Duodenal mucosa (tissue), 2 donors: ENCODE measurements around the gene RIPOR3.

ENCODE experiments used
- H3K27ac ChIP-seq: one replicate; pipeline ENCODE4 v1.7.0; 2013; ENCODE audit warnings: low read depth, low read length
- H3K27me3 ChIP-seq, 2 donors: one replicate each; pipeline ENCODE4 v1.7.0; 2013; ENCODE audit warnings: low read length in 2 of 2, control low read depth in 1 of 2; ENCODE audit not compliant: insufficient read depth in 2 of 2, control insufficient read depth in 1 of 2
- H3K36me3 ChIP-seq, 2 donors: one replicate each; pipeline ENCODE4 v1.7.0; 2013; ENCODE audit warnings: low read length in 2 of 2, control low read depth in 1 of 2; ENCODE audit not compliant: insufficient read depth in 2 of 2, control insufficient read depth in 1 of 2
- H3K4me1 ChIP-seq, 2 donors: one replicate each; pipeline ENCODE4 v1.7.0; 2013; ENCODE audit warnings: low read length in 2 of 2, control low read depth in 1 of 2; ENCODE audit not compliant: insufficient read depth in 2 of 2, control insufficient read depth in 1 of 2
- H3K4me3 ChIP-seq, 2 donors: one replicate each; pipeline ENCODE4 v1.7.0; 2013; ENCODE audit warnings: low read length in 2 of 2, low read depth in 1 of 2
- H3K9ac ChIP-seq, 2 donors: one replicate each; pipeline ENCODE4 v1.7.0; 2013; ENCODE audit warnings: low read length in 2 of 2, low read depth in 1 of 2
- H3K9me3 ChIP-seq, 2 donors: one replicate each; pipeline ENCODE4 v1.7.0; 2013; ENCODE audit warnings: low read length in 2 of 2, control low read depth in 1 of 2; ENCODE audit not compliant: control insufficient read depth in 1 of 2

The RIPOR3 gene

DNA sequence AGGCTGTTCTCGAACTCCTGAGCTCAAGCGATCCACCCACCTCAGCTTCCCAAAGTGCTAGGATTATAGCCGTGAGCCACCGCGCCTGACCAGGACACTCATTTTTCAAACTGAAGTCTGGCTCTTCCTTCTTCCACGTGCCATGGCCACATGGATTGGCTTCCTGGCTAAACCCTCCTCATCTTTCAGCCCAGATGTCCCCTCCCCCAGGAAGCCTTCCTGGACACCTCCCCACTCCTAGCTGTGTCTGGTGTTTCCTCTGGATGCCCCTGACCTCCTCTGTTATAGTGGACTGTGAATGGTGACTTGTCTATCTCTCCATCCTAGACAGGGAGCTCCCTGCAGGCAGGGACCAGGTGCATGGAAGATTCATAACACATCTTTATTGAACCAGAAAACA lies 57.2 kb downstream of the RIPOR3 start:
- H3K36me3 ChIP-seq, result no peaks in the 10 kb centered on the region
- no peak overlapping the region for H3K27ac ChIP-seq
- H3K27me3 ChIP-seq, result no peaks in the 10 kb centered on the region
- H3K4me1 ChIP-seq, result peaks cover 9 to 10% of the 10 kb centered on the region in 2 donors
- H3K4me3 ChIP-seq, result no peak overlapping the region
- no peaks in the 10 kb centered on the region for H3K9me3 ChIP-seq
- H3K9ac ChIP-seq, result no peak overlapping the region

DNA sequence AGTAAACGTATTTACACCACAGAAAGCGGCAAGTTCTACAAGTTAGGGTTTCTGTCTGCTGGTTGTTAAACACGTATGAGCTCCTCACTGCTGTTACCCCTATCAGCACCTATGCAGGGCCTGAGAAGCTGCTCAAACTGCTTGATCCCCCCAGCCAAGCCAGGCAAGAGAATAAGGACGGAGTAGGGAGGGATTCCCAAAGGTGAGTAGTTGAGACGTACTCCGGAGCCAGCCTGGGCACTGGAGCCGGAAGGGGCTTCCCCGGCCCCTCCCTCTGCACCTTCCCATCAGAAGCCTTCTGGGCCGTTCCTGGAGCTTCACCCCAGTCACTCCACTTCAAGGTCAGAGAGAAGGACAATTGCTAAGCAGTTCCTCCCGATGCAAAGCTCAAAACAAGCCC lies 58.0 kb downstream of the RIPOR3 start:
- H3K27me3 ChIP-seq, result no peaks in the 10 kb centered on the region
- H3K36me3 ChIP-seq, result no peaks in the 10 kb centered on the region
- no peaks in the 10 kb centered on the region for H3K9me3 ChIP-seq
- H3K27ac ChIP-seq, result no peak overlapping the region
- no peak overlapping the region for H3K4me3 ChIP-seq
- H3K4me1 ChIP-seq, result peaks cover 9 to 10% of the 10 kb centered on the region in 2 donors
- H3K9ac ChIP-seq, result no peak overlapping the region

DNA sequence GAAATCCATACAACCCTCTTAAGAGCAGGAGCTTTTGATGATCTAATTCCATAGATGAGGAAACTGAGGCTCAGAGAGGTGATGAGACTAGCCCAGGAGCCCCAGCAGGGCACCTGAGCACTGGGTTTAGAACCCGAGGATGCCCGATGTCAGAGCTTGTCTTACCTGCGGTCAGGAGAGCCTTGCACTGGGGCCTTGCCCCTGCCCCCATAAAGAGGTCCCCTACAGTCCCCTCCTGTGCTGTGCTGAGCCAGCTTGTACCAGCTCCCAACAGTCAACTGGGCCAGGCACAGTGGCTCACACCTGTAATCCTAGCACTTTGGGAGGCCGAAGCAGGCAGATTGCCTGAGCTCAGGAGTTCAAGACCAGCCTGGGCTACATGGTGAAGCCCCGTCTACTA lies 58.6 kb downstream of the RIPOR3 start:
- peaks cover 9 to 10% of the 10 kb centered on the region in 2 donors for H3K4me1 ChIP-seq
- no peak overlapping the region for H3K9ac ChIP-seq
- H3K36me3 ChIP-seq, result no peaks in the 10 kb centered on the region
- H3K4me3 ChIP-seq, result no peak overlapping the region
- no peaks in the 10 kb centered on the region for H3K9me3 ChIP-seq
- no peaks in the 10 kb centered on the region for H3K27me3 ChIP-seq
- no peak overlapping the region for H3K27ac ChIP-seq

DNA sequence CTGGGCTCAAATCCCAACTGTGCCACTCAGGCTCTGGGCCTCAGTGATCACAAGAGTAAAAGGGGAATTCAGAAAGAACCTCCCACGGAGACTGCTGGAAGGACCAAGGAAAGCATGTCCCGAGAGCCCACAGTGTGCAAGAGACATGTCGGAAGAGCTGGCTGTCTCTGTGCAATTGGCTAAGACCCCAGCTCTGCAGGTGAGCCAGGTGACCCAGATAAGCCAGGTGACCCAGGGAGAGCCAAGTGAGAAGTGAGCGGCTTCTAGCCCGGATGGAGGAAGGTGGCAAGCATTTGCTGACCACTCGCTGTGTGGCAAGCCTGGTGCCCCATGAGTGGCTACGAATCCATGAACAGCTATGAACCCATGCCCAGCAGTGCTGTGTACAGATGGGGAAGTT lies 59.1 kb downstream of the RIPOR3 start:
- no peaks in the 10 kb centered on the region for H3K9me3 ChIP-seq
- H3K9ac ChIP-seq, result no peak overlapping the region
- no peaks in the 10 kb centered on the region for H3K27me3 ChIP-seq
- no peak overlapping the region for H3K4me3 ChIP-seq
- H3K36me3 ChIP-seq, result no peaks in the 10 kb centered on the region
- peaks cover 9 to 10% of the 10 kb centered on the region in 2 donors for H3K4me1 ChIP-seq
- no peak overlapping the region for H3K27ac ChIP-seq

DNA sequence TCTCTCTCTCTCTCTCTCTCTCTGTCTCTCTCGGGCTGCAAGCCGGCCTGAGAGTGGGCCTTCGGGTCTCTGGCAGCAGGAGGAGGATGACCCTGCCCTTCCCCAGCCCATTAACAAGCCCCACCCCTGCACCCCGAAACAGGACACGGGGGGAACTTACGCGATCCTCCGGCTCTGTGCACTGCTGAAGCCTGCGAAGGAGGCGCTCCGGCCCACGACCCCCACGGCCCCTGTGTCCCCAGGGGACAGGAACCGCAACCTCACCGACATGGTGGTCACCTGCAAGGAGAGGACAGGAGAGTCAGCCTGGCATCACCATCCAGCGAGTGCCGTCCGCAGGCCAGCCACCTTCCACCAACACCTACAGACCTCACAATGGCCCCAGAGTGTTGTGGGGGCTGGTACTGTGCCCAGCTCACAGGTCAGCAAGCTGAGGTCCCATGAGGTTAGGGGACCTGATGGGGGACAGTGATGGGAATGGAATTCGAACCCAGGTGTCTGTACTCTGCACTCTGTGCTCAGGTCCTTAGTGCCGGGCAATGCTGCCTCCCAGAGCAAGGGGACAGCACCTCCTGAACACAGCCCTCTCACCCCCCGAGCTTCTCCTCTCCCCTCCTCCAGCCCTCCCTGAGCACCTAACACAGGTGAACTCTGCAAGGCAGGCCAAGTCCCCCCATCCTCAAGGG lies 60.6 kb downstream of the RIPOR3 start:
- no peaks in the 10 kb centered on the region for H3K36me3 ChIP-seq
- no peak overlapping the region for H3K27ac ChIP-seq
- H3K4me1 ChIP-seq, result peaks cover 0 to 1% of the 10 kb centered on the region in 2 donors
- no peaks in the 10 kb centered on the region for H3K9me3 ChIP-seq
- no peak overlapping the region for H3K4me3 ChIP-seq
- H3K9ac ChIP-seq, result no peak overlapping the region
- no peaks in the 10 kb centered on the region for H3K27me3 ChIP-seq

DNA sequence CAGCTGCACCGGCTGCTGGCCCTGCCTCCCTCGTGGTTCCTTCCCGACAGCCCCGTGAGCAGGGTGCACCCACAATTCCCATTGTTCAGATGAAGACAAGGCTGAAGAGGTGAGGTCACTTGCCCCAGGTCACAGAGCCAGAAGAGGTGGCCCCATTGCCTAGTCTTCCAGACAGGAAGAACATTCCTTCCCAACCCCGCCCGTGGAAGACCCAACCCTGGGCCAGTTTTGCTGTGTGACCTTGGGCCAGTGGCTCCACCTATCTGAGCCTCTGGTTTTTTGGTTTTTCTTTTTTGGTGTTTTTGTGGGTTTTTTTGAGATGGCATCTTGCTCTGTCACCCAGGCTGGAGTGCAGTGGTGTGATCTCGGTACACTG lies 61.7 kb downstream of the RIPOR3 start:
- Histone ChIP-seq H3K36me3 (no peaks in the 10 kb centered on the region), H3K9ac (no peak overlapping the region), H3K4me1 (no peaks in the 10 kb centered on the region), H3K9me3 (no peaks in the 10 kb centered on the region), H3K27ac (no peak overlapping the region), H3K27me3 (no peaks in the 10 kb centered on the region), H3K4me3 (no peak overlapping the region)

DNA sequence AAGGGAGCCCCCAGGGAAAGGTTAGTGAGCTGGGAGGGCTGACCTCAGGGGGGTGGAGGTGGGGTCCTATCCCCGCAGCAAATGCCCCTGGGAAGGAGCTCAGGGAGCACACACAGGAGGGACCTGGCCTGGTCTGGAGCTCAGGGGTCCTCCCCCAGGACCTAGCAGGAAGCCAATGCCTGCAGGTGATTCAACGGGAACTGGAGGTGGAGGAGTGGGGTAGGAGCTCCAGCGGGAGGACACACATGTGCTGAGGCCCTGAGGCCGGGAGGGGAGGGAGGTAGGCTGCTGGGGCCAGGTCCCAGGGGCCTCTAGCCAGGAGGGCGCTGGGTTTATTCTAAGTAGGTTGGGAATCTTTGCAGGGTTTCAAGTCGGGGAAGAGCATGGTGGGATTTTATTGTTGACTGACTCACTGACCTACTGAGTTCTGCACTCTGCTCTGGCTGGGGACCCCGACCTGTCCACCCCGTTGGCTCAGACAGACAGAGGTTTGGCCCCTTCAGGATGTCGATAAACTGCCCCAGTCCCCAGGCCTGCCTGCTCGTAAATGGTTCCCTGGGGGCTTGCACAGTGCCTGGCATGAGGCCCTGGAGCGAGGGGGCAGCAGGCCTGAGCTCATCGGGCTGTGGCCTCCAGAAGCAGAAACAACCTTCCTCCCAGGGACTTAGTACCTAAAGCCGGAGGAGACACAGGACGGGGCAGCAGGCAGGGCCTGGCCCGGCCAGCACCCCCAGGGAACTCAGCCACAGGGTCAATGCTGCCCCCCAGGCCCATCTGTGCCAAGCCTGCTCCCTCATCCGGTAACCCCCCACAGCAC lies 62.3 kb downstream of the RIPOR3 start:
- Histone ChIP-seq H3K9ac (no peak overlapping the region), H3K4me1 (no peaks in the 10 kb centered on the region), H3K9me3 (no peaks in the 10 kb centered on the region), H3K4me3 (no peak overlapping the region), H3K36me3 (no peaks in the 10 kb centered on the region), H3K27me3 (no peaks in the 10 kb centered on the region), H3K27ac (no peak overlapping the region)

DNA sequence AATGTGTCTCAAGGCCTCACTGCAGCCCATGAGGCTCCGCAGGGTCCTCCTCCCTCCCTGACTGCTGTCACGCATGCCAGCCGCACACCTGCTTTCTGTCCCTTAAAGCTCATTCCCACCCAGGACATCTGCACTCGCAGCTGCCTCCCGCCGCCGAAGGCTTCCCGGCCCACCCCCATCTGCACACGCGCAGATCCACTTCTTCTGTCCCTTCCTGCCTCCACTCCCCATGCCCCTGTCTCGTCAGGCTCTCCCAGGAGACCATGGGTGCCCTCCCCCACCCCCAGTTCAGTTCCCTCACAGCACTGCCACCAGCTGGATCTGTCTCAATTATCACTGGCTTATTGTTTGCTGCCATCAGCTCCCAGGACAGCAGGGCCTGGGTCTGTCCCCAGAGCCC lies 63.0 kb downstream of the RIPOR3 start:
- no peaks in the 10 kb centered on the region for H3K4me1 ChIP-seq
- no peak overlapping the region for H3K4me3 ChIP-seq
- H3K27ac ChIP-seq, result no peak overlapping the region

DNA sequence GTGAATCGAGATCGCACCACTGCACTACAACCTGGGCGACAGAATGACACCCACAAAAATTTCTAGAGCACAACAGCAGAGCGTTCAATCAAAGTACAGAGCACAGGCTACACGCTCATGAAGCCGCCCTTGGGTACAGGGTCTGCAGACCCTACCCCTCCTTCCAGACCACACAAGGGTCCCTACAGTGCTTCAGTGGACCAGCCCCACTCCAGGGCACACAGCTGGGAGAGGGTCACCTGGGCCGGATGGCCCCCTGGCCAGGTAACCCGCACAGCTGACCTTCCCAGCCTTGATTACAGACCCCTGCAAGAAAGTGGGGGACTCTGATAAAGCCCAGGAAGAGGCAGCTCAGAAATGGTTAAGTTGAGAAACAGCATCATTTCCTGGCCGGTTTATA lies 63.6 kb downstream of the RIPOR3 start:
- H3K27me3 ChIP-seq, result no peaks in the 10 kb centered on the region
- H3K4me1 ChIP-seq, result no peaks in the 10 kb centered on the region
- H3K36me3 ChIP-seq, result no peaks in the 10 kb centered on the region
- H3K27ac ChIP-seq, result no peak overlapping the region
- H3K9ac ChIP-seq, result no peak overlapping the region
- H3K9me3 ChIP-seq, result no peaks in the 10 kb centered on the region
- H3K4me3 ChIP-seq, result no peak overlapping the region

More for the DNA sequence above, 63.0 kb downstream of the RIPOR3 start:
- Histone ChIP-seq H3K9ac (no peak overlapping the region), H3K9me3 (no peaks in the 10 kb centered on the region), H3K36me3 (no peaks in the 10 kb centered on the region), H3K27me3 (no peaks in the 10 kb centered on the region)

DNA sequence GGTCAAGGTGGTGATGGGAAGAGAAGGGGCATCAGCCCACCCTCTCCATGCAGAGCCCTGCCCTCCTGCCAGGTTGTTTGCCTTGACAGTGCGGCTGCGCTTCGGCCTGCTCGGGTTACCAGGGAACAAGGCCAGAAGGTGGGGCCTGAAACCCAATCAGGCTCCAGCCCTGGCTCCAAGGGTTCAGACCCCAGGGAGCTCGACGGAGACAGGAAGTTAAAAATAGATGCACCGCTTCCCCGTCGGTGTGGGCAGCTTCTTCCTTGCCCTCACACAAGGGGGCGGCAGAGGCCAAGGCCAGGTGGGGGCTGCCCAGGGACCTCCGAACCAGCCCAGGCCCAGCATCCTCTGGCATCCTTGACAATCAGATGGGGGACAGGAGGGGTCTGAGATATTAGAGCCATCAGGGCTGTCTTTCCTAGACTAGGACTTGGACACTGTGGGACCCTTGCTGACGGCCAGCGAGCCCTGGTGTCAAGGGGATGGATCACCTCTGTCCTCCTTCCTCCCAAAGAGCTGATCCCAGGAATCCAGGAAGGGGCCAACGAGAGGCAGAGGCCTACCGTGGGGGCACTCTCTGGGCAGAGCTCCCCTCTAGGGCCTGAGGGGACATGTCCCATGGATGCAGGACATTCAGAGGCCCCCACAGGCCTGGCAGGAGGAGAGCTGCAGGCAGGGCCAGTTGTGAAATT lies 65.2 kb downstream of the RIPOR3 start:
- Histone ChIP-seq H3K36me3 (no peaks in the 10 kb centered on the region), H3K4me1 (no peaks in the 10 kb centered on the region), H3K27me3 (no peaks in the 10 kb centered on the region), H3K4me3 (no peak overlapping the region), H3K9me3 (peaks cover 2 to 5% of the 10 kb centered on the region in 2 donors), H3K27ac (no peak overlapping the region), H3K9ac (no peak overlapping the region)
